Esophagus muscularis mucosa (tissue), 4 donors: ENCODE data around the gene CTNNA2. TPM values are rescaled to one million over a fixed set of nuclear protein-coding genes. Genes with fewer than 3 reads are reported as not detected.

Experiments
- DNase-seq: peaks from one replicate; pipeline ENCODE4 v3.0.0-alpha.2; 2017; ENCODE audit errors: extremely low spot score
- H3K27ac ChIP-seq, 4 donors: fragments of 200-600 bp; sonication (generic); replicated peaks in 1 of 4; 1 replicate in 3 of 4; 2 replicates in 1 of 4; pipeline ENCODE4 v1.5.1; 2016 to 2019; ENCODE audit warnings: mild to moderate bottlenecking in 1 of 4
- H3K27me3 ChIP-seq, 4 donors: fragments of 200-600 bp; sonication (generic); one replicate each; pipeline versions ENCODE4 v1.5.1 to v1.6.0; 2016 to 2019
- H3K36me3 ChIP-seq, 4 donors: fragments of 200-600 bp; sonication (generic); one replicate each; pipeline ENCODE4 v1.5.1; 2016 to 2019
- H3K4me1 ChIP-seq, 4 donors: fragments of 200-600 bp; sonication (generic); one replicate each; pipeline ENCODE4 v1.5.1; 2016 to 2019
- H3K4me3 ChIP-seq, 4 donors: fragments of 200-600 bp; sonication (generic); 1 replicate in 2 of 4; 2 replicates in 2 of 4; pipeline ENCODE4 v1.5.1; 2016 to 2019; ENCODE audit warnings: mild to moderate bottlenecking in 4 of 4, moderate library complexity in 1 of 4
- H3K9me3 ChIP-seq, 4 donors: fragments of 200-600 bp; sonication (generic); 1 replicate in 3 of 4; 2 replicates in 1 of 4; pipeline ENCODE4 v1.5.1; 2016 to 2019
- CTCF ChIP-seq, 3 experiments: fragments of 200-600 bp in 2 of 3; fragments of 450-650 bp in 1 of 3; sonication (generic) in 2 of 3; IDR thresholded peaks; one replicate each; pipeline ENCODE4 v1.5.1; 2017 to 2019; ENCODE audit warnings: antibody characterized with exemption in 3 of 3, mild to moderate bottlenecking in 2 of 3, moderate library complexity in 1 of 3
- EP300 ChIP-seq: sonication (generic); formaldehyde crosslinking; IDR thresholded peaks from one replicate; pipeline ENCODE4 v1.6.1; 2017; ENCODE audit warnings: antibody characterized with exemption
- POLR2A ChIP-seq: fragments of 450-650 bp; IDR thresholded peaks from one replicate; pipeline ENCODE4 v1.6.1; 2017; ENCODE audit warnings: antibody characterized with exemption, moderate library complexity, mild to moderate bottlenecking, low read depth
- POLR2AphosphoS5 ChIP-seq, 2 donors: sonication (generic); formaldehyde crosslinking; IDR thresholded peaks; one replicate each; pipeline ENCODE4 v1.6.1; 2017; ENCODE audit warnings: antibody characterized with exemption in 2 of 2
- WGBS: methylation state at CpG from one replicate; pipeline ENCODE4 v1.1.5; 2018; 5-methylcytosine and 5-hydroxymethylcytosine counted together
- intact Hi-C: fragments of 100-400 bp; cut with DNase I; formaldehyde crosslinking; loops from one replicate; pipeline ENCODE4 v1.15.1; 2023
- total RNA-seq, 4 donors: library from RNA; depleted of rRNA; stranded (reverse); fragments of >200 nt; gene quantifications; one replicate each; pipeline versions ENCODE4 v1.1.0 to v1.2.1, GENCODE V29; 2016

CTNNA2 gene
- total RNA-seq, 4 donors from 2014 or later: 0.42 to 2.5 (median 1.1) TPM

DNA sequence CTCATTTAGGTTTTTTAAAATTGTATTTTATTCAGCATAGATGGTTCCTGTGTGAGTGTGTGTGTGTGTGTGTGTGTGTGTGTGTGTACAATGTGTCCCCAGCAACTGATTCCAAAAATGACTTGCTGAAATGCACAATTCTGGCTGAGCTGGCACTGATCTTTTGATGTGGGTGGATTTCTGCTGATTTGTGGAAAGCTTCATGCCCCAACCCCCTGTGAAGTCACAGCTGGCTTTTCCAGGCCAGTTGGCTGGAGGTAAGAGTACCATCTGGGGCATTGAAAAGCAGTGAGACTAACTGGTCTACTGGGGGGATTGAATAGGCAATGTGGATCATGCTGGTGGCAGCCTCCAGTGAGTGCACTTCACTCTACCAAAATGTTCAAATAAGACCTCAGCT is 604.5 kb downstream of the CTNNA2 start:
- H3K9me3 ChIP-seq: no peaks in the 10 kb centered on the region
- H3K4me3 ChIP-seq: no peak overlapping the region
- H3K36me3 ChIP-seq: no peaks in the 10 kb centered on the region
- TF ChIP-seq CTCF (IDR thresholded peaks at IDR 0.05) (no peak), POLR2AphosphoS5 (IDR thresholded peaks at IDR 0.05) (no peak), POLR2A (no peak), EP300 (no peak)
- H3K27ac ChIP-seq: no peak overlapping the region
- H3K4me1 ChIP-seq: no peaks in the 10 kb centered on the region
- no peak for DNase-seq
- H3K27me3 ChIP-seq: no peaks in the 10 kb centered on the region
- intact Hi-C loops: no loop called here

DNA sequence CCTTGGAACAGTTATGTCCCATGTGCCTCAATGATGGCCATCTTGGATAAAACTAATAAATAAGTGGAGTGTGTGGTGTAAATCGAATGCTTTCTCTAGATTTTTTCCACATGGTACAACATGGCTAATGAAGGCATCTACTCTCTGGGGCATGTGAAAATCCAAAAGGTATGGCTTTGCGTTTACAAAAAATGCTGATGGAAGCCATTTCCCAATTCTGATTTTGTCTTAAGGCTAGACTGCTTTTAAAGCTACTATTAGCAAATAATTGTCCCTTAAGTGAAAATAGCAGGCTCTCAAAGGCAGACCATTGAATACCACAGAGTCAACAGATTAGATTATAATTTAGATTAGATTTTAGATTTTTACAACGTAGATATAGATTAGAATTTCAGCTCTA is 608.0 kb downstream of the CTNNA2 start:
- no peaks in the 10 kb centered on the region for H3K36me3 ChIP-seq
- no peaks in the 10 kb centered on the region for H3K4me1 ChIP-seq
- H3K9me3 ChIP-seq: no peaks in the 10 kb centered on the region
- no peak overlapping the region for H3K27ac ChIP-seq
- DNase-seq: no peak
- no peak for TF ChIP-seq POLR2A
- no peak for TF ChIP-seq POLR2AphosphoS5 (IDR thresholded peaks at IDR 0.05)
- no peak for TF ChIP-seq EP300
- no peak for TF ChIP-seq CTCF (IDR thresholded peaks at IDR 0.05)
- intact Hi-C loops: no loop called here
- 93% methylated on average over 3 of the region's 3 CpGs for WGBS
- H3K4me3 ChIP-seq: no peak overlapping the region
- H3K27me3 ChIP-seq: no peaks in the 10 kb centered on the region

- WGBS: 85% methylated on average over 4 of the region's 5 CpGs
Observed at GRCh38 chr2:80122675-80123074, 609.8 kb downstream of the CTNNA2 start.

GRCh38 chr2:80126596-80127189 is 613.8 kb downstream of the CTNNA2 start:
- H3K9me3 ChIP-seq: no peaks in the 10 kb centered on the region
- H3K4me3 ChIP-seq: no peak overlapping the region
- DNase-seq: no peak
- no peak overlapping the region for H3K27ac ChIP-seq
- WGBS: 63% methylated on average over 3 of the region's 3 CpGs
- H3K27me3 ChIP-seq: no peaks in the 10 kb centered on the region
- intact Hi-C loops: no loop called here
- TF ChIP-seq POLR2AphosphoS5 (IDR thresholded peaks at IDR 0.05) (no peak), CTCF (IDR thresholded peaks at IDR 0.05) (no peak), POLR2A (no peak), EP300 (no peak)
- H3K4me1 ChIP-seq: no peaks in the 10 kb centered on the region
- no peaks in the 10 kb centered on the region for H3K36me3 ChIP-seq

More at GRCh38 chr2:80122675-80123074, 609.8 kb downstream of the CTNNA2 start:
- no peak overlapping the region for H3K4me3 ChIP-seq
- no peaks in the 10 kb centered on the region for H3K36me3 ChIP-seq
- intact Hi-C loops: no loop called here
- no peaks in the 10 kb centered on the region for H3K4me1 ChIP-seq
- TF ChIP-seq POLR2AphosphoS5 (IDR thresholded peaks at IDR 0.05): no peak
- no peak for TF ChIP-seq CTCF (IDR thresholded peaks at IDR 0.05)
- H3K27ac ChIP-seq: no peak overlapping the region
- no peaks in the 10 kb centered on the region for H3K27me3 ChIP-seq
- no peaks in the 10 kb centered on the region for H3K9me3 ChIP-seq
- DNase-seq: no peak

- 59% methylated on average over 1 of the region's 1 CpG for WGBS
- no peaks in the 10 kb centered on the region for H3K4me1 ChIP-seq
- H3K4me3 ChIP-seq: no peak overlapping the region
- no peak overlapping the region for H3K27ac ChIP-seq
- no peaks in the 10 kb centered on the region for H3K36me3 ChIP-seq
- H3K27me3 ChIP-seq: no peaks in the 10 kb centered on the region
- no peak for DNase-seq
- no peaks in the 10 kb centered on the region for H3K9me3 ChIP-seq
- TF ChIP-seq POLR2AphosphoS5 (IDR thresholded peaks at IDR 0.05) (no peak), CTCF (IDR thresholded peaks at IDR 0.05) (no peak), EP300 (no peak), POLR2A (no peak)
- intact Hi-C loops: no loop called here
Observed at GRCh38 chr2:80128080-80128479, 615.2 kb downstream of the CTNNA2 start.
